ENCODE data around the gene F10. TPM values are rescaled to one million over a fixed set of nuclear protein-coding genes. Genes with fewer than 3 reads are reported as not detected.

The F10 gene
- total and polyA plus RNA-seq, 4 experiments from 2014 or later, result not detected

DNA sequence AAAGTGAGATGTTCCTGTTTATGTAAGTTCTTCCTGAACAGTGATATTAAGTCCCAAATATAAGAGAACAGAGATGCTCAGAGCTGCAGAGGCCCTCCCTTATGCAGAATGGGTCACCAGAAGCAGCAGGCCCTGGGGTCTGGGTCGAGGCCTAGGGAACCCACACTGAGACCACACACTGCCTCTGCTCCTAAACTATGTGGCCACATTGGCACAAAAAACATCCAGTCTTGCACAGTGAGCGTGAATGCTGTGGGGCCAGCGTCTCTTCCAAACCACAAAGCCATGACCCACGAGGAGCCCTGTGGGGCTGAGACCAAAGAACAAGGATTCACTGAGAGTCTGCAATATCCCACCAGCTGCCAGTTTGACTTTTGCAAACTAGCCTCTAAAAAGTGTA lies 59.4 kb downstream of the F10 start:
- Histone ChIP-seq H3K27ac (ENCODE audit: low read depth, low read length) (no peak overlapping the region), H3K4me1 (ENCODE audit: insufficient read depth, low read length) (peaks cover 82% of the 10 kb centered on the region), H3K36me3 (ENCODE audit: insufficient read depth, low read length) (peaks cover 56% of the 10 kb centered on the region), H3K27me3 (ENCODE audit: insufficient read depth, low read length) (no peaks in the 10 kb centered on the region), H3K9me3 (ENCODE audit: control insufficient read depth in 1 of 2, low read length in 2 of 2) (no peaks in the 10 kb centered on the region), H3K4me3 (ENCODE audit: low read length in 2 of 2) (no peak overlapping the region)
- DNase-seq, result no peak
- Mint-ChIP-seq H3K27ac (peak overlapping the region; percentile 22 to 98 (median 63)), H3K9me3 (peaks cover 0 to 5% (median 0%) of the 10 kb centered on the region in 8 donors), H3K36me3 (peaks cover 54 to 65% of the 10 kb centered on the region in 2 donors), H3K4me1 (peaks cover 33 to 86% (median 56%) of the 10 kb centered on the region in 4 donors), H3K27me3 (no peaks in the 10 kb centered on the region), H3K4me3 (no peak overlapping the region)
- ChIA-PET POLR2A (ENCODE audit: partially characterized antibody) (interaction anchor here (1.3 to 7.4 kb wide), 2 partner anchors 12 to 26 kb away, joined by 5 to 66 read pairs; partner anchors contain the start of genes CUL4A and PCID2), CTCF (ENCODE audit: partially characterized antibody) (no interaction called here)
- intact Hi-C loops (cut with micrococcal nuclease), result no loop called here

DNA sequence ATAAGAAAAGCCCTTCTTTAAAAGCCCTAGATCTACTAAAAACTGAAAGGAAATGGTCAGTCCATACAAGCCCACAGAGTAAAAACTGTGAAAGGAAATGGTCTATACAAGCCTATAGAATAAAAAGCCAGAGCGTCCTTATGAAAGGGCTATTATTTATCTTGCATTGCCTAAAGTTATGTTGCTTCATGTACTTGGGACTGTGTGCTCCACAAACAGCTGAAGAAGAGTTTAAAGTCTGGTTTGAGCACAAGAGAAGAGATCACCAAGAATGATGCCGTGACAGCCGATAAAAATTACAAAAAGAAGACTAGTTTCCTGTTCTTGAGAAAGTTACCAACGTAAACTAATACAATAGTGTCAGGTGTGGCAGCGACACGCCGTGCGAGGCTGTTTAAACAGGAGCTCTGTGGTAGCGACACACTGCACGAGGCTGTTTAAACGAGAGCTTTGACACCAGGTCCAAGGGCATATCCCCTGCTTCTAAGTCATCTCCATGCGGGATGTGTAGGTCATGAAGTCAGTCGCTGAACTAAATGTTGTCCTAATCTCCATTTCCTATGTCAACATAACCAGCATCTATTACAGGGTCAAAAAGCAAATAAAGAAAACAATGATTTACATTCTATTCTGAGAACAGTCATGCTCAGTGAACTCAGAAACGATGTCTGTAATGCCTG lies 61.0 kb downstream of the F10 start:
- CTCF ChIA-PET (ENCODE audit: partially characterized antibody), result interaction anchor here (2.5 kb wide), 1 partner anchor 26 kb away, joined by 8 read pairs; the partner anchor contains the start of genes CUL4A and PCID2
- Histone ChIP-seq H3K4me3 (ENCODE audit: low read length in 2 of 2) (no peak overlapping the region), H3K27me3 (ENCODE audit: insufficient read depth, low read length) (no peaks in the 10 kb centered on the region), H3K9me3 (ENCODE audit: control insufficient read depth in 1 of 2, low read length in 2 of 2) (no peaks in the 10 kb centered on the region), H3K36me3 (ENCODE audit: insufficient read depth, low read length) (peaks cover 60% of the 10 kb centered on the region), H3K27ac (ENCODE audit: low read depth, low read length) (no peak overlapping the region), H3K4me1 (ENCODE audit: insufficient read depth, low read length) (peaks cover 71% of the 10 kb centered on the region)
- Mint-ChIP-seq H3K27me3 (no peaks in the 10 kb centered on the region), H3K9me3 (peaks cover 0 to 5% (median 0%) of the 10 kb centered on the region in 8 donors), H3K4me3 (peak overlapping the region in 7 of 8 donors; percentile 6 to 71 (median 62)), H3K36me3 (peaks cover 55 to 69% of the 10 kb centered on the region in 2 donors), H3K27ac (peak overlapping the region; percentile 67 to 92 (median 84)), H3K4me1 (peaks cover 36 to 87% (median 56%) of the 10 kb centered on the region in 4 donors)
- POLR2A ChIA-PET (ENCODE audit: partially characterized antibody), result interaction anchor here (0.9 to 7.4 kb wide), 2 partner anchors 20 to 25 kb away, joined by 3 to 66 read pairs; partner anchors contain the start of genes CUL4A and PCID2
- DNase-seq, result peak in 1 of 5 donors; percentile 19
- intact Hi-C loops (cut with micrococcal nuclease), result loop anchor here (2.0 kb wide), 2 partner anchors 25 to 31 kb away; partner anchors contain the start of genes CUL4A and PCID2

DNA sequence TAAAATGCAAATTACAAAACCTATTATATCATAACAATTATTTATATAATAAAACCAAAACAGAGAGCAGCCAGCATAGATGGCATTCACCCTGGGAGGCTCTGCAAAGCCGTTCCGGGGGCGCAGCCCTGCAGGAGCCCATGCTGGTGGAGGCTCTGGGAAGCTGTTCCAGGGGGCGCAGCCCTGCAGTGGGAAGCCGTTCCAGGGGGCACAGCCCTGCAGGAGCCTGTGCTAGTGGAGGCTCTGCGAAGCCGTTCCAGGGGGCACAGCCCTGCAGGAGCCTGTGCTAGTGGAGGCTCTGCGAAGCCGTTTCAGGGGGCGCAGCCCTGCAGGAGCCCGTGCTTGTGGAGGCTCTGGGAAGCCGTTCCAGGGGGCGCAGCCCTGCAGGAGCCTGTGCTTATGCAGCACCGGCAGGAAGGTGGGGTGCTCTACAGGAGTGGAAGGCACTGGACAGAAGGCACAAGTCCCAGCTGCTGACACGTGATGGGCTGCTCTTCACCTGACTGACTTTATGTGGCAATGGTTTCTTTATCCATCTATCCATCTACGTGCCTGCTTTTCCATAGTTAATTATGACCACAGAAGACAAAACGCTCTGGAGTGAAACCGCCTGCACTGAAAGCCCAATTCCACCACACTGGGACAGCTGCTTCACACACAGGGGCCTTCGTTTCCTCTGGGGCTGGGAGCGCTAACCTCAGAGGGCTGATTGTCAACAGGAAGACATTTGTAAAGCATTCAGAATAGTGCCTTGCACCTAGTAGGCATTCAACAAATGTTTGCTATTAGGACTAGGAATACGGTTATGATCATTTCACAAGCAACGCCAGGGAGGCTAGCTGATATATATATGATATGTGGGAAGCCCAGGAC lies 62.2 kb downstream of the F10 start:
- peak overlapping the region; percentile 45 to 92 (median 86) for H3K4me3 Mint-ChIP-seq
- peaks cover 35 to 78% (median 52%) of the 10 kb centered on the region in 4 donors for H3K4me1 Mint-ChIP-seq
- Histone ChIP-seq H3K4me1 (ENCODE audit: insufficient read depth, low read length) (peaks cover 59% of the 10 kb centered on the region), H3K36me3 (ENCODE audit: insufficient read depth, low read length) (peaks cover 52% of the 10 kb centered on the region), H3K27ac (ENCODE audit: low read depth, low read length) (peak overlapping the region; percentile 2), H3K9me3 (ENCODE audit: control insufficient read depth in 1 of 2, low read length in 2 of 2) (no peaks in the 10 kb centered on the region), H3K27me3 (ENCODE audit: insufficient read depth, low read length) (no peaks in the 10 kb centered on the region), H3K4me3 (ENCODE audit: low read length in 2 of 2) (no peak overlapping the region)
- peak overlapping the region; percentile 88 to 98 (median 93) for H3K27ac Mint-ChIP-seq
- DNase-seq, result peak in 4 of 5 donors; percentile 46 to 54 (median 49)
- POLR2A ChIA-PET (ENCODE audit: partially characterized antibody), result interaction anchor here (1.0 to 7.4 kb wide), 5 partner anchors 9 to 31 kb away, joined by 4 to 66 read pairs (median 8); partner anchors contain the start of genes CUL4A and PCID2
- H3K36me3 Mint-ChIP-seq, result peaks cover 53 to 70% of the 10 kb centered on the region in 2 donors
- H3K27me3 Mint-ChIP-seq, result no peaks in the 10 kb centered on the region
- intact Hi-C loops (cut with micrococcal nuclease), result loop anchor here (2.0 kb wide), 2 partner anchors 24 to 32 kb away; partner anchors contain the start of genes CUL4A and PCID2
- peaks cover 0 to 1% (median 0%) of the 10 kb centered on the region in 8 donors for H3K9me3 Mint-ChIP-seq
- CTCF ChIA-PET (ENCODE audit: partially characterized antibody), result interaction anchor here (1.1 to 2.5 kb wide), 2 partner anchors 8 to 24 kb away, joined by 3 to 8 read pairs; partner anchors contain the start of genes CUL4A and PCID2

DNA sequence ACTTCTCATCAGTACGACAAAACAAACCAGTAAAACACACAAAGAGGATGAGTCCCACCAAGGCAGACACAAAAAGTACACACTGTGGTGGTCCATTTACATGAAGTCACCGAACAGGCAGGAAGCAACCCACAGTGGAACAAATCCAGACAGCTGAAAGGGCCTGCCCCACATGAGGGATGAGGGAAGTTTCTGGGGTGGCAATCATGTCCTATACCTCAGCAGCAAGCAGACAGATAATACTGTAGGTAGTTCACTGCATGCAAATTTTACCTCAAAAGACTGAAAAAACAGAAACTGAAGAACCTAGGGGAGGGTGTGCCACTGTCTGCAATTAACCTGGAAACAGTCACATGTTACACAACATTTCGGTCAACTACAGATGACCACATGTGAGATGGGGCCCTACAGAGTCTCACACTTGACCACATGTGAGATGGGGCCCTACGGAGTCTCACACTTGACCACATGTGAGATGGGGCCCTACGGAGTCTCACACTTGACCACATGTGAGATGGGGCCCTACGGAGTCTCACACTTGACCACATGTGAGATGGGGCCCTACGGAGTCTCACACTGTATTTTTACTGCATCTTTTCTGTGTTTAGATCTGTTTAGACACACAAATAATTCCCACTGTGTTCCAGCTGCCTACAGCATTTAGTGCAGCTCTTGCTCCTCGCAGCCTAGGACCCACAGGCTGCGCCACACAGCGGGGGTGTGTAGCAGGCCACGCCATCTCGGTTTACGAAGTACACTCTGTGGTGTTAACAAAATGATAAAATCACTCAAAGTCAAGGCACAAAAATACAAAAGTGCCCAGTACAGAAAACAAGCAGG lies 63.7 kb downstream of the F10 start:
- Histone ChIP-seq H3K36me3 (ENCODE audit: insufficient read depth, low read length) (peaks cover 47% of the 10 kb centered on the region), H3K27ac (ENCODE audit: low read depth, low read length) (peak overlapping the region; percentile 41), H3K9me3 (ENCODE audit: control insufficient read depth in 1 of 2, low read length in 2 of 2) (no peaks in the 10 kb centered on the region), H3K4me1 (ENCODE audit: insufficient read depth, low read length) (peaks cover 49% of the 10 kb centered on the region), H3K4me3 (ENCODE audit: low read length in 2 of 2) (no peak overlapping the region), H3K27me3 (ENCODE audit: insufficient read depth, low read length) (no peaks in the 10 kb centered on the region)
- peaks cover 50 to 66% of the 10 kb centered on the region in 2 donors for H3K36me3 Mint-ChIP-seq
- peaks cover 32 to 63% (median 40%) of the 10 kb centered on the region in 4 donors for H3K4me1 Mint-ChIP-seq
- ChIA-PET CTCF (ENCODE audit: partially characterized antibody) (interaction anchor here (1.1 to 2.5 kb wide), 2 partner anchors 10 to 23 kb away, joined by 3 to 8 read pairs; partner anchors contain the start of genes CUL4A and PCID2), POLR2A (ENCODE audit: partially characterized antibody) (interaction anchor here (1.4 to 7.4 kb wide), 3 partner anchors 10 to 33 kb away, joined by 5 to 66 read pairs (median 10); partner anchors contain the start of genes CUL4A and PCID2)
- peak overlapping the region; percentile 73 to 98 (median 88) for H3K27ac Mint-ChIP-seq
- H3K4me3 Mint-ChIP-seq, result peak overlapping the region; percentile 68 to 81 (median 76)
- H3K9me3 Mint-ChIP-seq, result no peaks in the 10 kb centered on the region
- intact Hi-C loops (cut with micrococcal nuclease), result no loop called here
- H3K27me3 Mint-ChIP-seq, result no peaks in the 10 kb centered on the region
- peak in 2 of 5 donors; percentile 18 to 57 for DNase-seq

DNA sequence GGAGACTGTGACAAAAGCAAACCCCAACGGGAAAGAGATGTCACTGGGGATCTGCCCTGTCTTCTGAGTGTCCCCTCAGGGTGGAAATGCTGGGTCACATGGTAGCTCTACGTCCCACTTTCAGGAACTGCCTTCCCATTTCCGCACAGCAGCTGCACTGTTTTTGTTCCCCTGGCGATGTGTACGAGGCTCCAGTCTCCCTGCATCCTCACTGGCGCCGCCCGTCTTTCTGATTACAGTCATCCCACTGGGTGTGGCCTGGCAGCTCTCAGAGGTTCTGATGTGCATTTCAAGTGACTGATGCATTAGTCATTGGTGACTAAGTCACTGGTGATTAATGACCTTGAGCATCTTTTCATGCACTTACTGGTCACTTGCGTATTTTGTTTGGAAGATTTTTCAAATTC lies 64.7 kb downstream of the F10 start:
- Mint-ChIP-seq H3K4me3 (peak overlapping the region in 7 of 8 donors; percentile 52 to 83 (median 59)), H3K9me3 (no peaks in the 10 kb centered on the region), H3K36me3 (peaks cover 44 to 62% of the 10 kb centered on the region in 2 donors), H3K27me3 (no peaks in the 10 kb centered on the region), H3K4me1 (peaks cover 29 to 54% (median 39%) of the 10 kb centered on the region in 4 donors), H3K27ac (peak overlapping the region in 6 of 7 donors; percentile 46 to 91 (median 86))
- no peaks in the 10 kb centered on the region for H3K9me3 ChIP-seq (ENCODE audit: control insufficient read depth in 1 of 2, low read length in 2 of 2)
- intact Hi-C loops (cut with micrococcal nuclease), result no loop called here
- H3K27me3 ChIP-seq (ENCODE audit: insufficient read depth, low read length), result no peaks in the 10 kb centered on the region
- H3K27ac ChIP-seq (ENCODE audit: low read depth, low read length), result peak overlapping the region; percentile 16
- CTCF ChIA-PET (ENCODE audit: partially characterized antibody), result interaction anchor here (1.1 kb wide), 1 partner anchor 11 kb away, joined by 3 read pairs; no protein-coding TSS in a partner anchor
- peak in 1 of 5 donors; percentile 63 for DNase-seq
- H3K36me3 ChIP-seq (ENCODE audit: insufficient read depth, low read length), result peaks cover 42% of the 10 kb centered on the region
- no peak overlapping the region for H3K4me3 ChIP-seq (ENCODE audit: low read length in 2 of 2)
- POLR2A ChIA-PET (ENCODE audit: partially characterized antibody), result interaction anchor here (7.4 kb wide), 1 partner anchor 21 kb away, joined by 66 read pairs; the partner anchor contains the start of genes CUL4A and PCID2
- H3K4me1 ChIP-seq (ENCODE audit: insufficient read depth, low read length), result peaks cover 43% of the 10 kb centered on the region
